ENCODE data around the gene ZFP82.

The ZFP82 gene

GRCh38 chr19:36418287-36419001 is at the start of gene ZFP82:
Gene ZFP82 (minus strand): TSS chr19:36418644. CDS start chr19:36409789, 8,855 bp downstream.
- peak; percentile 88 for DNase-seq

DNA sequence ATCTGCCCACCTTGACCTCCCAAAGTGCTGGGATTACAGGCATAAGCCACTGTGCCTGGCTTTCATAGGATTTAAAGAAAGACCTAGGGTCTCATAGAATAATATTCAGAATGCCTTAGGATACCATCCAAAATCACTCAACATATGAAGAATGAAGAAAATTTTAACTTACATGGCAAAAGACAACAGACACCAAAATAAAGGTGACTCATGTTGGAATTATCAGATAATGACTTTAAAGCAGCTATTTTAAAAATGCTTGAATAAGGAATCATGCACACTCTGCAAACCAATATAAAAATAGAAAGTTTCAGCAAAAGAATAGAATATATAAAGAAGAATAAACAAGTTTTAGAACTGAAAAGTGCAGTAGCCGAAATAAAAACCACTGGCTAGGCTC is 41.6 kb upstream of the ZFP82 start:
- no peak for DNase-seq

DNA sequence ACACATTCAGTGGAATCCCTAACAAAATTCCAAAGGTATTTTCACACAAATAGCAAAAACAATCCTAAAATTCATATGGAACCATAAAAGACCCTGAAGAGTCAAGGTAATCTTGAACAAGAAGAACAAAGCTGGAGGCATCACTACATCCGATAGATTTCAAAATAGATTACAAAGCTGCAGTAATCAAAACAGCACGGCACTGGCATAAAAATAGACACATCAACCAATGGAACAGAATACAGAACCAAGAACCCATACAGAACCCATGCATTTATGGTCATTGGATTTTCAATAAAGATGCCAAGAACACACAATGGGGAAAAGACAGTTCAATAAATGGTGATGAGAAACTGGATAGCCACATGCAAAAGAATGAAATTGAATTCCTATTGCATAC is 38.4 kb upstream of the ZFP82 start:
- no peak for DNase-seq

GRCh38 chr19:36449059-36449670 is 30.7 kb upstream of the ZFP82 start:
- no peak for DNase-seq

DNA sequence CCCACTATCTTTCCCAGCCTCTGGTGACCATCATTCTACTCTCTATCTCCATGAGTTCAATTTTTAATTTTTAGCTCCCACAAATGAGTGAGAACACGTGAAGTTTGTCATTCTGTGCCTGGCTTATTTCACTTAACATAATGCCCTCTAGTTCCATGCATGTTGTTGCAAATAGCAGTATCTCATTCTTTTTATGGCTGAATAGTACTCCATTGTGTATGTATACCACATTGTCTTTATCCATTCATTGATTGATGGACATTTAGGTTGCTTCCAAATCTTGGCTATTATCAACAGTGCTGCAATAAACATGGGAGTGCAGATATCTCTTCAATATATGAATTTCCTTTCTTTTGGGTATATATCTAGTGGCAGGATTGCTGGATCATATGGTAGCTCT is 22.9 kb upstream of the ZFP82 start:
- DNase-seq = no peak

GRCh38 chr19:36436531-36436930 is 18.1 kb upstream of the ZFP82 start:
- DNase-seq = no peak

DNA sequence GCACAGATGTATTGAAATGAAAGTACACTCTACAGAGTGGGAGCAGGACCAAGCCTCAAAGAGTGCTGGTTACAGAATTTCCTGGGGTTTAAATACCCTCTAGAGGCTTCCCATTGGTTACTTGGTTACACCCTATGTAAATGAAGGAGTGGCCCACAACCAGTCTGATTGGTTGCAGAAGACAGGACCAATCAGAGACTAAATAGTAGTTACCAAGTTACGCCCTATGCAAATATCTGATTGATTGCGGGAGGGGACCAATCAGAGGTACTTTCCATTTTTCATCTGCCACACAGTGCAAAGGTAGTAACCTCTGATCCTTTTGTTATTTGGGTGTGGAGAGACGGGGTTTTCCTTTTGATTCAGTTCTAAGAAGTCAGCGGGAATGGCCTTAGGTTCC is 5.5 kb upstream of the ZFP82 start:
- DNase-seq = no peak

GRCh38 chr19:36421749-36422481 is 3.5 kb upstream of the ZFP82 start:
- no peak for DNase-seq

- peak; percentile 12 for DNase-seq
Observed at GRCh38 chr19:36420961-36421748, 2.7 kb upstream of the ZFP82 start.

DNA sequence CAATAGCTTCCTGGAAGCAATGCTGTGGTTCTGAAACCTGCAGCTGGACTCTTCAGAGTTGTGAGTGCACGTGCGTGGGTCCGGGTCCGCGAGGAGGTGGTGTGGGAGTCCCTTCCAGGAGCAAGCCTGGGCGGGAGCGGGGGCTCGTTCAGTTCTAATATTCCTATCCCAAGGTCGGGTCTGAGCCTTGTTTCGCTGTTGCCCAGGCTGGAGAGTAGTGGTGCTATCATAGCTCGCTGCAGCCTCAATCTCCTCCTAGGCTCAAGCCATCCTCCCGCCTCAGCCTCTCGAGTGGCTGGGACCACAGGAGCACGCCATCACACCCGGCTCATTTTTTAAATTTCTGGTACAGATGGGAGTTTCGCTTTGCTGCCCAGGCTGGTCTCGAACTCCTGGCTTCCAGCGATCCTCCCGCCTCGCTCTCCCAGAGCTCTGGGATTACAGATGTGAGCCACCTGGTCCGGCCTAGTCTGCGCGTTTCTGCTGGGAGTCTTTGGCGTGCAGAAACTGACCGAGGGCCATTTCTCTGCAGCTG is 625 bp downstream of the ZFP82 start:
- peak; percentile 44 for DNase-seq

GRCh38 chr19:36409841-36410240 is 8.6 kb downstream of the ZFP82 start:
- no peak for DNase-seq

DNA sequence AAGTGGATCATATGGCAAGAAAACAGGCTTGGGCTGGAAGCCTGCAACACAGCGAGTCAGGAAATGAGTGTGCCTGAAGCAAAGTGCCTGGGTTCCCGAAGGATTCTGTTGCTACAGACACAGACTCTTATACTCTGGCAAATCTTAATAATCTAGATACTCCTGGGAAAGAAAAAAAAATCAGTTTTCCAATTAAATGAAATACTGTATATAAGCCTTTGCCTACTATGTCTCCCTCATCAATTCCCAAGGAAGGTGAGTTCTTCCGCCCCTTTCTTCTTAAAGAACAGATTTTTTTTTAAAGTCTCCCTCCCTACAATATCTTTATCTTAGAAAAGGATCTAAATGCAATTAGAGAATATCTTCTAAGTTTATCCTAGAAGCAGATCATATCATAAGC is 10.3 kb downstream of the ZFP82 start:
- DNase-seq = no peak

DNA sequence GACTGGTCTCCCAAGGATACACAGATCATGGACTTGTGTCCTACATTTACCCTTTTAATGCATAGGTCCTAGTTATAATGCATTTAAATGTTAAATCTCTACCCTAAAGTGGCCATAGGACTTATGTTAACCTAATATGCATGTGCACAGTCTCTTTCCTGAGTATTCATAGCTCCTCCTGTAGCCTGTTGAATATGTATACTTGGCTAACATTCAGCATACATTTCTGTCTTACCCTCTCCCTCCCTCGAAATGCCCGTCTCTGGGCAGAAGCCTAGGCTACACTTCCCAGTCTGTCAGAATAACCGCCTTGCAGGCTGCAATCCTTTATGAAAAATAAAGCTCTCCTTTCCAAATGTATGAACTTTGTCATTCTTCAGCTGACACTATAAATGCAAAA is 13.9 kb downstream of the ZFP82 start:
- no peak for DNase-seq

GRCh38 chr19:36401475-36401874 is 17.0 kb downstream of the ZFP82 start:
- DNase-seq = no peak

- DNase-seq = no peak
Observed at GRCh38 chr19:36398571-36398970, 19.9 kb downstream of the ZFP82 start.

GRCh38 chr19:36392916-36393673 is 25.3 kb downstream of the ZFP82 start:
- DNase-seq = no peak

- DNase-seq = no peak
Observed at GRCh38 chr19:36379510-36379819, 39.0 kb downstream of the ZFP82 start.

DNA sequence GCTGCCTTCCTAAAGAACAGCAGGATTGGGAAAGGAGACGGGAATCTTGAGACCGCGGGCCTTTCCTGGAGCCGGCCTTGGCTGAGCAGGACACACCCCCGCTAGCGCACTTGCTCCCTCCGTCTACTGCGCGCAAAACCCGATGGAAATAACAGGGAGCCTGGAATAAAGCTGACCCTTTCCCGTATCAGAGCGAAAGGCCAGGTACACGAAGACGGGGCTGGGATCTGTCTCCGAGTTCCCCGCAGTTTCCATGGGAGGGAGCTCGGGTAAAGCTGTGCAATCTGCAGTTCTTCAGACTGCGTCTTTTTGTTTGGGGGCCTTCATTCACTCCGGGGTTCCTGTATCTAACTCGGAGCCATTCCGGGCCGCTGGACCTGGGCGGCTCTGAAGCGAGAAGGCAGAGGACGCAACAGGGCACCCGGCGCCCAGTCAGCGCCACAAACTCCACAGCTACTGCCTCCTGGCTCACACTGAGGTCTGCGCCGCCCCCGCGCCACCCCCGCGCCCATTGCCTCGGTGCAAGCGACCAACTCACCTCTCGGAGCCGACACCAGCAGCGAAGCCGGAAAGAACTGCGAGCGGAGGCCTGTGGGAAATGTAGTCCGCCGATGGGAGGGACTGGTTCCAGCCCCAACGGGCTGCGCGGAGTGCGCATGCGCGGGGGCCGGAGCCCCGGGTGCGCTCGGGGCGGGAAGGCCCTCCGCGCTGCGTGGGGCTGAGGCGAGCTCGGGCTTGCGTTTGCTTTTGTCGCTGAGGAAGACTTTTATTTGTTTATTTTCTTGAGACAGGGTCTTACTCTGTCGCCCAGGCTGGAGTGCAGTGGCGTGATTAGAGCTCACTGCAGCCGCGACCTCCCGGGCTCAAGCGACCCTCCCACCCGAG is 39.6 kb downstream of the ZFP82 start, which contains the start of gene ZFP14:
Gene ZFP14, minus strand, starts transcription at position 577 of the 885 bp plus-strand sequence. CDS start 11,309 bp downstream, outside the sequence.
- peak; percentile 94 for DNase-seq

DNA sequence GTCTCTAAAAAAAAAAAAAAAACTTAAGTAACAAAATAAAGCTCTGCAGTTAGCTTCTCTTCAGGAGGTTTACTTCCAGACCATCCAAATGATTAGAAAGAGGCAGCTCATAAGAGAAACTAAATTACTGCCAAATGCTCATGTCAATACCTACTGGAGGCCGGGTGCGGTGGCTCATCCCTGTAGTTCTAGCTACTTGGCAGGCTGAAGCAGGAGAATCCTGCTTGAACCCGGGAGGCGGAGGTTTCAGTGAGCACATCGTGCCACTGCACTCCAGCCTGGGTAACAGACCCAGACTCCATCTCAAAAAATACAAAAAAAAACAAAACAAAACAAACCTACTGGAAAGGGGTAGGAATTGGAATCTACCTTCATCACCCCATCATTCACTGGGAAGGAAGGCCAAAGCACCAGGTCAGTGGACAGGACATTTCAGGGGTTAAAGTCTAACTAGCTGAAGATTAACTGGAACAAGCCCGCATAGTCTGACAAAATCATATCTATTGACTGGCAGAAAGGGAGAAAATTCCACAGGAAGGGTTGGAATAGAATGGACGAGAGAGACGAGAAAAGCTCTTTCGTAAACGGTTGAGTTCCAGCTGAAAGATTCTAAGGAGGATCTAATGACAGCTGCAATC is 40.8 kb downstream of the ZFP82 start:
- no peak for DNase-seq

- no peak for DNase-seq
Observed at GRCh38 chr19:36373638-36374156, 44.7 kb downstream of the ZFP82 start.

All from midbrain (tissue), 1 donor.